ENCODE data around the gene A4GALT.
"Not testable (repeated sequence)": the region's sequence is repeated elsewhere in the genome, so short reads cannot be mapped to it uniquely, and the experiment has no call there.

The A4GALT gene

GRCh38 chr22:42740320-42740719 is 19.6 kb upstream of the A4GALT start:
- not testable (repeated sequence) for DNase-seq

GRCh38 chr22:42734406-42734805 is 13.7 kb upstream of the A4GALT start:
- no peak for DNase-seq

- not testable (repeated sequence) for DNase-seq
Observed at GRCh38 chr22:42733394-42733793, 12.7 kb upstream of the A4GALT start.

GRCh38 chr22:42732081-42732480 is 11.4 kb upstream of the A4GALT start:
- DNase-seq, result no peak

- DNase-seq, result no peak
Observed at GRCh38 chr22:42726811-42727210, 6.1 kb upstream of the A4GALT start.

GRCh38 chr22:42725606-42726355 is 5.1 kb upstream of the A4GALT start:
- no peak for DNase-seq

- DNase-seq, result no peak
Observed at GRCh38 chr22:42724062-42724461, 3.4 kb upstream of the A4GALT start.

- no peak for DNase-seq
Observed at GRCh38 chr22:42721045-42721434, 370 bp upstream of the A4GALT start.

GRCh38 chr22:42719656-42720262 is 911 bp downstream of the A4GALT start:
- no peak for DNase-seq

- no peak for DNase-seq
Observed at GRCh38 chr22:42719133-42719532, 1.5 kb downstream of the A4GALT start.

- no peak for DNase-seq
Observed at GRCh38 chr22:42717197-42717928, 3.3 kb downstream of the A4GALT start.

- no peak for DNase-seq
Observed at GRCh38 chr22:42716649-42717127, 4.0 kb downstream of the A4GALT start.

GRCh38 chr22:42716221-42716620 is 4.4 kb downstream of the A4GALT start:
- DNase-seq, result no peak

GRCh38 chr22:42714768-42715390 is 5.8 kb downstream of the A4GALT start:
- DNase-seq, result no peak

GRCh38 chr22:42714308-42714707 is 6.4 kb downstream of the A4GALT start:
- DNase-seq, result no peak

GRCh38 chr22:42711895-42712837 is 8.5 kb downstream of the A4GALT start:
- DNase-seq, result no peak

GRCh38 chr22:42711281-42711731 is 9.4 kb downstream of the A4GALT start:
- no peak for DNase-seq

- DNase-seq, result no peak
Observed at GRCh38 chr22:42708417-42708816, 12.3 kb downstream of the A4GALT start.

GRCh38 chr22:42707496-42707895 is 13.2 kb downstream of the A4GALT start:
- no peak for DNase-seq

GRCh38 chr22:42704896-42705295 is 15.8 kb downstream of the A4GALT start:
- DNase-seq, result no peak

GRCh38 chr22:42702675-42703074 is 18.0 kb downstream of the A4GALT start:
- DNase-seq, result no peak

GRCh38 chr22:42701694-42702093 is 19.0 kb downstream of the A4GALT start:
- DNase-seq, result no peak
